NAMALWA (cell line): ENCODE results near the gene KLHL17.
A peak's percentile ranks its signal among the peaks of the same experiment; 100 is the strongest.
"Not testable (repeated sequence)": the region's sequence is repeated elsewhere in the genome, so short reads cannot be mapped to it uniquely, and the experiment has no call there.

ENCODE experiments used
- DNase-seq: peaks from one replicate; pipeline ENCODE4 v3.0.0-alpha.2; 2015; ENCODE audit warnings: low spot score

KLHL17 gene

GRCh38 chr1:1001057-1001783 lies 40.8 kb downstream of the KLHL17 start:
- DNase-seq: no peak

- DNase-seq: no peak
These were observed 43.4 kb downstream of the KLHL17 start for GRCh38 chr1:1003618-1004419.

GRCh38 chr1:1004420-1004779 lies 44.0 kb downstream of the KLHL17 start:
- DNase-seq: no peak

GRCh38 chr1:1004780-1005697 lies 44.7 kb downstream of the KLHL17 start:
- no peak for DNase-seq

- no peak for DNase-seq
These were observed 45.5 kb downstream of the KLHL17 start for GRCh38 chr1:1005774-1006304.

GRCh38 chr1:1006305-1007159 lies 46.1 kb downstream of the KLHL17 start:
- no peak for DNase-seq

- DNase-seq: not testable (repeated sequence)
These were observed 49.7 kb downstream of the KLHL17 start for GRCh38 chr1:1010131-1010530.

- DNase-seq: no peak
These were observed 51.1 kb downstream of the KLHL17 start for GRCh38 chr1:1011396-1011949.

GRCh38 chr1:1012736-1013104 lies 52.3 kb downstream of the KLHL17 start:
- not testable (repeated sequence) for DNase-seq

- DNase-seq: peak; percentile 94
These were observed 52.9 kb downstream of the KLHL17 start, which contains the start of gene ISG15 for GRCh38 chr1:1013105-1013921. Gene ISG15 (plus strand): TSS chr1:1013497. CDS start chr1:1013574, 77 bp downstream.

GRCh38 chr1:1013922-1014648 lies 53.7 kb downstream of the KLHL17 start:
- no peak for DNase-seq

GRCh38 chr1:1014799-1015681 lies 54.7 kb downstream of the KLHL17 start:
- DNase-seq: peak; percentile 64
